ENCODE measurements around the gene HIKESHI.
"Not testable (repeated sequence)": the region's sequence is repeated elsewhere in the genome, so short reads cannot be mapped to it uniquely, and the experiment has no call there.

HIKESHI gene

DNA sequence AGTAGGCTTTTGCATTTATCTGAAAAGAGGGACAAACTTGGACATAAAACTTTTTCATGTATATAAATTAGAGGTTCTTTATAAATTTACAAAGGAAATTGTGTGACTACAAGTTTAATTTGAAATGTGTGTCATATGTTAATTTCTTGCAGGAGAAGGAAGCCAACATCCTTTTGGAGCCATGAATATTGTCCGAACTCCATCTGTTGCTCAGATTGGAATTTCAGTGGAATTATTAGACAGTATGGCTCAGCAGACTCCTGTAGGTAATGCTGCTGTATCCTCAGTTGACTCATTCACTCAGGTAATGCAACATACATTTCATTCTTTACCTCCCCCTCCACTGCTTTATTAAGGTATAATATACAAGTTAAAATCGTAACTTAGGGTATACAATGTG lies 35.2 kb downstream of the HIKESHI start:
- no peak overlapping the region for H3K4me2 ChIP-seq
- H3K9me3 ChIP-seq = no peaks in the 10 kb centered on the region
- H3K36me3 ChIP-seq = peaks cover 52% of the 10 kb centered on the region
- H3K9ac ChIP-seq = no peak overlapping the region
- H3K4me3 ChIP-seq = no peak overlapping the region
- no peaks in the 10 kb centered on the region for H3K27me3 ChIP-seq
- H4K20me1 ChIP-seq = no peaks in the 10 kb centered on the region
- H3K27ac ChIP-seq = no peak overlapping the region
- TF ChIP-seq Cebpa-rat (IDR thresholded peaks at IDR 0.05) = no peak
- no peaks in the 10 kb centered on the region for H3K4me1 ChIP-seq

DNA sequence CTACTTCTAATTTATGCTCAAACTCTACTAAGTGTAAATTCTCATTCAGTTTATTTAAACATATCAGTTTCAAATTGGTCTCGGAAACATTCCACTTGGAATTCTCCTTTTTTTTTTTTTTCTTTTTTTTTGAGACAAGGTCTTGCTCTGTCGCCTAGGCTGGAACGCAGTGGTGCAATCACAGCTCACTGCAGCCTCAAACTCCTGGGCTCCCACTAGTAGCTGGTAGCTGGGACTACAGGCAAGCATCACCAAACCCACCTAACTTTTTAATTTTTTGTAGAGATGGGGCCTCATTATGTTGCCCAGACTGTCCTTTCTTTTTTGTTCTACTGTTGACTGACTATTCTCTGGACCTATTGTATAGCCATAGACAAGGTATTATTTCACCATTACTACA lies 39.3 kb downstream of the HIKESHI start:
- Histone ChIP-seq H3K36me3 (peaks cover 41% of the 10 kb centered on the region), H3K9ac (no peak overlapping the region), H3K4me2 (no peak overlapping the region), H4K20me1 (no peaks in the 10 kb centered on the region; the same call in 1 of the 2 replicates), H3K27me3 (no peaks in the 10 kb centered on the region), H3K9me3 (no peaks in the 10 kb centered on the region), H3K4me3 (no peak overlapping the region), H3K27ac (no peak overlapping the region), H3K4me1 (no peaks in the 10 kb centered on the region)
- TF ChIP-seq Cebpa-rat (IDR thresholded peaks at IDR 0.05) = no peak

DNA sequence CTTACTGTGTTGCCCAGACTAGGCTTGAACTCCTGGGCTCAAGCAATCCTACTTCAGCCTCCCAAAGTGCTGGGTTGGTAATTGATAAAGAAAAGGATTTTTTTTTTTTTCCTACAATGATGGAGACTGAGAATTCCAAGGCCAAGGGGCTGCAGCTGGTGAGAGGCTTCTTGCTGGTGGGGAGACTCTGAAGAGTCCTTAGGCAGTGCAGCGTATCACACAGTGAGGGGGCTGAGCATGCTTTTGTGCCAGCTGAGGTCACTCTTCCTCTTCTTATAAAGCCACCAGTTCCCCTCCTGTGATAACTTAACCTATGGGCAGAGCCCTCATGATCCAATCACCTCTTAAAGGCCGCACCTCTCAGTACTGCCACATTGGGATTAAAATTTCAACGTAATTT lies 44.5 kb downstream of the HIKESHI start:
- H3K9me3 ChIP-seq = no peaks in the 10 kb centered on the region
- H3K4me3 ChIP-seq = no peak overlapping the region
- TF ChIP-seq Cebpa-rat (IDR thresholded peaks at IDR 0.05) = no peak
- H3K27ac ChIP-seq = no peak overlapping the region
- no peaks in the 10 kb centered on the region for H3K27me3 ChIP-seq
- no peaks in the 10 kb centered on the region for H3K4me1 ChIP-seq
- H3K36me3 ChIP-seq = peaks cover 24% of the 10 kb centered on the region
- no peak overlapping the region for H3K4me2 ChIP-seq
- H4K20me1 ChIP-seq = no peaks in the 10 kb centered on the region; the same call in 1 of the 2 replicates
- H3K9ac ChIP-seq = no peak overlapping the region

DNA sequence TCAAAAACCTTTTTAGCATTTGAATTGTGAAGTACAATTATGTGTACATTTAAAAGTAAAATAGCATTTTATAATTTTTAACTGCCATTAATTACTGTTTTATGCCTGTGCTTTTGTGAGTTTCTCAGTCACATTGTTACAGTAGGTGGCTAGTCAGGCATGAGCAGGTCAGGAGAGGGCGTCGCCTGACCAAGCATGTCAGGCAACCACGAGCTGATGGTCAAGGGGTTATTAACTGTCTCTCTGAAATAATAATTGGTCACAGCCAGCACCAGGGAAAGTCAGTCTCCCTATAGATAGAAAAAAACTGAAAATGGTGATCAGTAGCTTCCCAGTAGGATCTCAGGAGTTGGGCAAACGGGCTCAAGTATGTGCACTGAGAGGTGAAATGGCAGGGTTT lies 53.2 kb downstream of the HIKESHI start:
- Histone ChIP-seq H3K27ac (no peak overlapping the region), H4K20me1 (no peaks in the 10 kb centered on the region), H3K4me1 (no peaks in the 10 kb centered on the region), H3K36me3 (no peaks in the 10 kb centered on the region), H3K27me3 (no peaks in the 10 kb centered on the region), H3K4me2 (no peak overlapping the region), H3K4me3 (no peak overlapping the region), H3K9me3 (no peaks in the 10 kb centered on the region), H3K9ac (no peak overlapping the region)
- no peak for TF ChIP-seq Cebpa-rat (IDR thresholded peaks at IDR 0.05)

DNA sequence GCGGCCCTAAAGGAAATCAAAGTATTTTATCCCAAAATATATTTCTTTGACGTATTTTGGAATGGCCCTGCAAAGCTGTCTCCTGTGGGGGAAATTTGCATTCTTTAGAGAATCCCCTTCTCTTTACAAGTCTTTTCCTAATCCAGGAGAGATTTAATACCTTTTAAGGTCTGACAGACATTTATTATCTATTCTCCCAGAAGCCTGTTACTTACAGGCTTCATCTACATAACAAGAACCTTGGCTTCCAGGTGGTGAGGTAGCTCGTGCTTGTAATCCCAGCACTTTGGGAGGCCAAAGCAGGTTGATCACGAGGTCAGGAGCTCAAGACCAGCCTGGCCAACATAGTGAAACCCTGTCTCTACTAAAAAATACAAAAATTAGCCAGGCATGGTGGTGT lies 55.4 kb downstream of the HIKESHI start:
- H3K4me1 ChIP-seq, H3K4me2 ChIP-seq, H3K9me3 ChIP-seq, H3K4me3 ChIP-seq, H4K20me1 ChIP-seq, H3K36me3 ChIP-seq, H3K27me3 ChIP-seq, H3K9ac ChIP-seq, H3K27ac ChIP-seq: not testable (repeated sequence)

DNA sequence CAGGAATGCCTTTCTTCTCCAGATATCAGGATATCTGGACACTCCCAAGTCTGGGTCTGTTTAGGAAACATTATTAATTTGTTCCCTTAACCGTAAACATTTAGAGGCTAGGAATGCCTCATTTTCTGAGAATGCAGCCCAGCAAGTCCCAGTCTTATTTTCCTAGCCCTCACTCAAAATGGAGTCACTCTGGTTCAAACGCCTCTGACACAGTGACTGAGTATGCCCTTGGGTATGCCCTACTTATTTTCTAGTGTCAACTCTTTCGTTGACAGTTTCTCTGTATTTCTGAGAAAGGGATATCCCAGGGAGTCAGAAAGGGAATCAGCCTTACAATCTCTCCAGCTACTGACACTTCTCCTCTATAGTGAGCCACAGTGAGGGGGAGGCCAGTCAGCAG lies 56.7 kb downstream of the HIKESHI start:
- no peak overlapping the region for H3K4me3 ChIP-seq
- no peaks in the 10 kb centered on the region for H3K4me1 ChIP-seq
- H3K4me2 ChIP-seq = no peak overlapping the region
- H3K27me3 ChIP-seq = no peaks in the 10 kb centered on the region
- H3K9me3 ChIP-seq = no peaks in the 10 kb centered on the region
- no peak overlapping the region for H3K9ac ChIP-seq
- no peak for TF ChIP-seq Cebpa-rat (IDR thresholded peaks at IDR 0.05)
- no peaks in the 10 kb centered on the region for H3K36me3 ChIP-seq
- H4K20me1 ChIP-seq = no peaks in the 10 kb centered on the region
- no peak overlapping the region for H3K27ac ChIP-seq

DNA sequence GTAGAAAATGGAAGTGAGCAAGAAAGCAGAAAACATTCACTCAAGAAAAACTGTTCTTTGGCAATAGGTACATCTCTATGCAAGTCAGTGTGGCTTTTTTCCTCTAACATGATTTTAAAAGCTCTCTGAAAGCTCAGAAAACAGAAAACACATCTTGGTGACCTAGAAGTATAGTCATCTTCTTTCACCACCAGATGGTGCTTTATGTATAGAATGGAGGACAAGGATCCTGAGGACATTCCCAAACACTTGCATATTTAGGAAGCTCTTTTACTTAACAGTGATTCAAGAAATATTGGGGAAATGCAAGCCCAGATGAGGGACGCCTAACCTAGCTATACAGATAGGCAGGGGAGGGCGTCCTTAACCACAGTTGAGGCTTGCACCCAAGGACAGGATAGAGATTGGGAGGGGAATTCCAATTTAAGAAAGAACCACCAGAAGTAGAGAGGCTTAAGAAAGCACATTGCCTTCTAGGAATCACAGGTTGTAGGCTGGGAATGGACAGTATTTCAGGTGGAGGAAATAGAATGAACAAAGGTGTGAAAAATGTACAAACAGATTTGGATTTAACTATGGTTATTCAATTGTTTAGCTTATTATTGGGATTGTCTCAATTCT lies 58.8 kb downstream of the HIKESHI start:
- no peak overlapping the region for H3K4me2 ChIP-seq
- H3K27me3 ChIP-seq = no peaks in the 10 kb centered on the region
- H3K4me3 ChIP-seq = no peak overlapping the region
- H3K27ac ChIP-seq = no peak overlapping the region
- no peaks in the 10 kb centered on the region for H3K4me1 ChIP-seq
- H3K9ac ChIP-seq = no peak overlapping the region
- no peaks in the 10 kb centered on the region for H4K20me1 ChIP-seq
- TF ChIP-seq Cebpa-rat (IDR thresholded peaks at IDR 0.05) = no peak
- H3K9me3 ChIP-seq = no peaks in the 10 kb centered on the region
- H3K36me3 ChIP-seq = no peaks in the 10 kb centered on the region

DNA sequence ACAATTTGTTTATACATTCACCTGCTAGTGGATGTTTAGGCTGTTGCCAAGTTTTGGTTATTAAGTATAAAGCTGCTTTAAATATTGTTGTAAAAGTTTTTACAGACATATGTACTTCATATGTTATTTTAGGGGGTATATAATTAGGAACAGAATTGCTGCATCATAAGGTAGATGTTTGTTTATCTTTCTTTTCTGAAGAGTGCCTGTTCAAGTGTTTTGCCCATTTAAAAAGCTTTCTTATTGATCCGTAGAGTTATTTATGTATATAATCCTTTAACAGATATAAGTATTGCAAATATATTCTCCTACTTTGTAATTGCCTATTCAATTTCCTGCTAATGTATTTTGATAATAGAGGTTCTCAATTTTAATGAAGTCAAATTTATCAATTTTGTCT lies 61.4 kb downstream of the HIKESHI start:
- Histone ChIP-seq H3K27me3 (no peaks in the 10 kb centered on the region), H3K4me2 (no peak overlapping the region), H3K36me3 (no peaks in the 10 kb centered on the region), H4K20me1 (no peaks in the 10 kb centered on the region), H3K9me3 (no peaks in the 10 kb centered on the region), H3K27ac (no peak overlapping the region), H3K4me3 (no peak overlapping the region), H3K4me1 (no peaks in the 10 kb centered on the region), H3K9ac (no peak overlapping the region)
- TF ChIP-seq Cebpa-rat (IDR thresholded peaks at IDR 0.05) = no peak

DNA sequence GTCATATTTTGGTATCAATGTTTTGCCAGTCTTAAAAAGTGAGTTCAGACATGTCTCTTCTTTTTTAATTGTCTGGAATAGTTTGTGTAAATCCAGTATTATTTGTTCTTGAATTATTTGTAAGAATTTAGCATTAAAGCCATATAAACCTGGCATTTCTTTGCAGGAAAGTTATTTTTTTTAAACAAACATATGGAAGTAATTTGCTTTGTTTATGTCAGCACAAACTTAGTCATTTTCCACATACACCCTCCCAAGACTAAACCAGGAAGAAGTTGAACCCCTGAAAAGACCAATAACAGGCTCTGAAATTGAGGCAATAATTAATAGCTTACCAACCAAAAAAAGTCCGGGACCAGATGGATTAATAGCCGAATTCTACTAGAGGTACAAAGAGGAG lies 63.5 kb downstream of the HIKESHI start:
- TF ChIP-seq Cebpa-rat (IDR thresholded peaks at IDR 0.05) = no peak
- no peaks in the 10 kb centered on the region for H3K27me3 ChIP-seq
- H3K4me3 ChIP-seq = no peak overlapping the region
- no peaks in the 10 kb centered on the region for H4K20me1 ChIP-seq
- no peaks in the 10 kb centered on the region for H3K36me3 ChIP-seq
- no peak overlapping the region for H3K4me2 ChIP-seq
- no peaks in the 10 kb centered on the region for H3K4me1 ChIP-seq
- no peak overlapping the region for H3K27ac ChIP-seq
- no peak overlapping the region for H3K9ac ChIP-seq
- no peaks in the 10 kb centered on the region for H3K9me3 ChIP-seq

DNA sequence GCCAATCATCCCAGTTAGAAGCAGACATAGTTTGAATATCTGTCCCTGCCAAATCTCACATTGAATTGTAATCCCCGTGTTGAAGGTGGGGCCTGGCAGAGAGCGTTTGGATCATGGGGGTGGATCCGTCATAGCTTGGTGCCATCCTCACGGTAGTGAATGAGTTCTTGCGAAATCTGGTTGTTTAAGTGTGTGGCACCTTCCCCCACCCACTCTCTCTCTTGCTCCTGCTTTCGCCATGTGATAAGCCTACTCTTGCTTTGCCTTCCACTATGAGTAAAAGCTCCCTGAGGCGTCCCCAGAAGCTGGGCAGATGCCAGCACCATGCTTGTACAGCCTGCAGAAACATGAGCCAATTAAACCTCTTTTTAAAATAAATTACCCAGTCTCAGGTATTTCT lies 67.6 kb downstream of the HIKESHI start:
- H3K9ac ChIP-seq = no peak overlapping the region
- H3K4me1 ChIP-seq = no peaks in the 10 kb centered on the region
- TF ChIP-seq Cebpa-rat (IDR thresholded peaks at IDR 0.05) = peak; percentile 58; the same call in 1 of the 2 replicates
- no peak overlapping the region for H3K27ac ChIP-seq
- H3K36me3 ChIP-seq = no peaks in the 10 kb centered on the region
- H3K4me3 ChIP-seq = no peak overlapping the region
- H3K9me3 ChIP-seq = 0 out of 2 replicates have a peak, but pooled peaks cover 6% of the 10 kb centered on the region
- no peaks in the 10 kb centered on the region for H3K27me3 ChIP-seq
- no peaks in the 10 kb centered on the region for H4K20me1 ChIP-seq
- no peak overlapping the region for H3K4me2 ChIP-seq

DNA sequence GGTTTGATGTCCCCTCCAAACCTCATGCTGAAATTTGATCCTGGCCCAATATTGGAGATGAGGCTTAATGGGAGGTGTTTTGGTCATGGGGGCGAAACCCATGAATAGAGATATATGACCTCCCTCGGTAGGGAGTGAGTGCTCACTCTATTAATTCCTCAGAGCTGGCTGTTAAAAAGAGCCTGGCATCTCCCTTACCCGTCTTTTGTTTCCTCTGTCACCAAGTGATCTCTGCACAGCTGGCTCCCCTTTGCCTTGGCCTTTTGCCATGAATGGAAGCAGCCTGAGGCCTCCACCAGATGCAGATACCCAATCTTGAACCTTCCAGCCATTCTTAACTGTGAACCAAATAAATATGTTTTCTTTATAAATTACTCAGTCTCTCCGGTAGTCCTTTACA lies 68.1 kb downstream of the HIKESHI start:
- H3K4me2 ChIP-seq = no peak overlapping the region
- H3K9ac ChIP-seq = no peak overlapping the region
- 0 out of 2 replicates have a peak, but pooled peaks cover 11% of the 10 kb centered on the region for H3K9me3 ChIP-seq
- no peaks in the 10 kb centered on the region for H4K20me1 ChIP-seq
- TF ChIP-seq Cebpa-rat (IDR thresholded peaks at IDR 0.05) = no peak
- H3K36me3 ChIP-seq = no peaks in the 10 kb centered on the region
- no peaks in the 10 kb centered on the region for H3K27me3 ChIP-seq
- H3K4me3 ChIP-seq = no peak overlapping the region
- no peak overlapping the region for H3K27ac ChIP-seq
- no peaks in the 10 kb centered on the region for H3K4me1 ChIP-seq

Data from BLaER1 (cell line).